Suprapubic skin (tissue), 3 donors: Measurements from ENCODE around the gene VAT1.
"Not testable (repeated sequence)": the region's sequence is repeated elsewhere in the genome, so short reads cannot be mapped to it uniquely, and the experiment has no call there.

Source experiments
- POLR2A ChIP-seq, 2 donors: fragments of 450-650 bp; IDR thresholded peaks; one replicate each; pipeline ENCODE4 v1.6.1; 2017; ENCODE audit warnings: antibody characterized with exemption in 2 of 2, mild to moderate bottlenecking in 2 of 2, moderate library complexity in 2 of 2
- TF ChIP-seq, protein P1 (sequence below), 2 donors: fragments of 200-600 bp in 1 of 2; fragments of 450-650 bp in 1 of 2; sonication (generic) in 1 of 2; IDR thresholded peaks; one replicate each; pipeline ENCODE4 v1.5.1; 2016 to 2019; ENCODE audit warnings: antibody characterized with exemption in 2 of 2, mild to moderate bottlenecking in 1 of 2, moderate library complexity in 1 of 2

DNA sequence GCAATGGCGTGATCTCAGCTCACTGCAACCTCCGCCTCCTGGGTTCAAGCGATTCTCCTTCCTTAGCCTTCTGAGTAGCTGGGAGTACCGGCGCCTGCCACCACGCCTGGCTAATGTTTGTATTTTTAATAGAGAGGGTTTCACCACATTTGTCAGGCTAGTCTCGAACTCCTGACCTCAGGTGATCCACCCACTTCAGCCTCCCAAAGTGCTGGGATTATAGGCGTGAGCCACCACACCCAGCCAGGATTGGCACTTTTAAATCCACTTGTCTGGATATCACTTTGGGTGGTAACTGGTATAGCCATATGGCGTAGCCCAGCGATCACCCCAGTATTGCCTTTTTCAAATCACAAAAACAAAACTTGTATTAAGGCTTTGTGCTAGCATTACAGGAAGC lies 28.3 kb downstream of the VAT1 start:
- TF ChIP-seq, protein P1, sequence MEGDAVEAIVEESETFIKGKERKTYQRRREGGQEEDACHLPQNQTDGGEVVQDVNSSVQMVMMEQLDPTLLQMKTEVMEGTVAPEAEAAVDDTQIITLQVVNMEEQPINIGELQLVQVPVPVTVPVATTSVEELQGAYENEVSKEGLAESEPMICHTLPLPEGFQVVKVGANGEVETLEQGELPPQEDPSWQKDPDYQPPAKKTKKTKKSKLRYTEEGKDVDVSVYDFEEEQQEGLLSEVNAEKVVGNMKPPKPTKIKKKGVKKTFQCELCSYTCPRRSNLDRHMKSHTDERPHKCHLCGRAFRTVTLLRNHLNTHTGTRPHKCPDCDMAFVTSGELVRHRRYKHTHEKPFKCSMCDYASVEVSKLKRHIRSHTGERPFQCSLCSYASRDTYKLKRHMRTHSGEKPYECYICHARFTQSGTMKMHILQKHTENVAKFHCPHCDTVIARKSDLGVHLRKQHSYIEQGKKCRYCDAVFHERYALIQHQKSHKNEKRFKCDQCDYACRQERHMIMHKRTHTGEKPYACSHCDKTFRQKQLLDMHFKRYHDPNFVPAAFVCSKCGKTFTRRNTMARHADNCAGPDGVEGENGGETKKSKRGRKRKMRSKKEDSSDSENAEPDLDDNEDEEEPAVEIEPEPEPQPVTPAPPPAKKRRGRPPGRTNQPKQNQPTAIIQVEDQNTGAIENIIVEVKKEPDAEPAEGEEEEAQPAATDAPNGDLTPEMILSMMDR (IDR thresholded peaks at IDR 0.05): not testable (repeated sequence)
- not testable (repeated sequence) for TF ChIP-seq POLR2A (IDR thresholded peaks at IDR 0.05)
